ENCODE data around the gene CTNNB1.

The CTNNB1 gene

GRCh38 chr3:41219424-41219823, 20.1 kb downstream of the CTNNB1 start:
- no peak for DNase-seq (ENCODE audit: low read depth, low spot score)

DNA sequence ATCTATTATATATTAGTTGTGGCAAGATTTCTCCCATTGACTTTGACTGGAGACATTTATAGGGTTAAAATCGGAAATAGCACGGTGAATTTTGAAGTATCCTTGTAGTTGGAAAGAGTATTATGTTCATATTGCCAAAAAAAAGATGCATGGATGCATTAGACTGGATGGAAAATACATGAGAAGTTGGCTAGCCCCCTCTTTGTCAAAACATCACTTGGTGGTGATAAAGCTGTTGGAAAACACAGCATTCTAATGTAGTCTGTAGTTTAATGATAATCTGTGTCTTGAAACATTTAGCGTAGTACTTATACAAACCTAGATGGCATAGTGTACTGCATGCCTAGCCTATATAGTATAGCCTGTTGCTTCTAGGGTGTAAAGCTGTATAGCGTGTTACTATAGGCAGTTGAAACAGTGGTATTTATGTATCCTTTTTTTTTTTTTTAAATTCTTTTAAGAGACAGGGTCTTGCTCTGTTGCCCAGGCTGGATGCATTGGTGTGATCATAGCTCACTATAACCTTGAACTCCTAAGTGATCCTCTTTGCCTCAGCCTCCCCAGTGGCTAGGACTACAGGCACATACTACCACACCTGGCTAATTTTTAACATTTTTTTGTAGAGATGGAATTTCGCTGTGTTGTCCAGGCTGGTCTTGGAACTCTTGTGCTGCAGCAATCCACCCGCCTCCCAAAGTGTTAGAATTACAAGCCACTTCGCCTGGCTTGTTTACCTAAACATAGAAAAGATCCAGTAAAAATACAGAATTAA, 21.8 kb downstream of the CTNNB1 start:
- no peak for DNase-seq (ENCODE audit: low read depth, low spot score)

- DNase-seq (ENCODE audit: low read depth, low spot score) = no peak
Measured at GRCh38 chr3:41222012-41222411, 22.7 kb downstream of the CTNNB1 start.

- no peak for DNase-seq (ENCODE audit: low read depth, low spot score)
Measured at GRCh38 chr3:41222501-41222900, 23.2 kb downstream of the CTNNB1 start.

GRCh38 chr3:41223078-41223477, 23.8 kb downstream of the CTNNB1 start:
- DNase-seq (ENCODE audit: low read depth, low spot score) = no peak

- DNase-seq (ENCODE audit: low read depth, low spot score) = no peak
Measured at GRCh38 chr3:41223691-41224090, 24.4 kb downstream of the CTNNB1 start.

DNA sequence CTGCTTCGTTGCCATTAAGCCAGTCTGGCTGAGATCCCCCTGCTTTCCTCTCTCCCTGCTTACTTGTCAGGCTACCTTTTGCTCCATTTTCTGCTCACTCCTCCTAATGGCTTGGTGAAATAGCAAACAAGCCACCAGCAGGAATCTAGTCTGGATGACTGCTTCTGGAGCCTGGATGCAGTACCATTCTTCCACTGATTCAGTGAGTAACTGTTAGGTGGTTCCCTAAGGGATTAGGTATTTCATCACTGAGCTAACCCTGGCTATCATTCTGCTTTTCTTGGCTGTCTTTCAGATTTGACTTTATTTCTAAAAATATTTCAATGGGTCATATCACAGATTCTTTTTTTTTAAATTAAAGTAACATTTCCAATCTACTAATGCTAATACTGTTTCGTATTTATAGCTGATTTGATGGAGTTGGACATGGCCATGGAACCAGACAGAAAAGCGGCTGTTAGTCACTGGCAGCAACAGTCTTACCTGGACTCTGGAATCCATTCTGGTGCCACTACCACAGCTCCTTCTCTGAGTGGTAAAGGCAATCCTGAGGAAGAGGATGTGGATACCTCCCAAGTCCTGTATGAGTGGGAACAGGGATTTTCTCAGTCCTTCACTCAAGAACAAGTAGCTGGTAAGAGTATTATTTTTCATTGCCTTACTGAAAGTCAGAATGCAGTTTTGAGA, 25.0 kb downstream of the CTNNB1 start:
- no peak for DNase-seq (ENCODE audit: low read depth, low spot score)

- no peak for DNase-seq (ENCODE audit: low read depth, low spot score)
Measured at GRCh38 chr3:41234823-41235721, 35.8 kb downstream of the CTNNB1 start.

GRCh38 chr3:41236228-41236627, 36.9 kb downstream of the CTNNB1 start:
- no peak for DNase-seq (ENCODE audit: low read depth, low spot score)

GRCh38 chr3:41237907-41238306, 38.6 kb downstream of the CTNNB1 start:
- DNase-seq (ENCODE audit: low read depth, low spot score) = no peak

- DNase-seq (ENCODE audit: low read depth, low spot score) = no peak
Measured at GRCh38 chr3:41239587-41239986, 40.3 kb downstream of the CTNNB1 start.

DNA sequence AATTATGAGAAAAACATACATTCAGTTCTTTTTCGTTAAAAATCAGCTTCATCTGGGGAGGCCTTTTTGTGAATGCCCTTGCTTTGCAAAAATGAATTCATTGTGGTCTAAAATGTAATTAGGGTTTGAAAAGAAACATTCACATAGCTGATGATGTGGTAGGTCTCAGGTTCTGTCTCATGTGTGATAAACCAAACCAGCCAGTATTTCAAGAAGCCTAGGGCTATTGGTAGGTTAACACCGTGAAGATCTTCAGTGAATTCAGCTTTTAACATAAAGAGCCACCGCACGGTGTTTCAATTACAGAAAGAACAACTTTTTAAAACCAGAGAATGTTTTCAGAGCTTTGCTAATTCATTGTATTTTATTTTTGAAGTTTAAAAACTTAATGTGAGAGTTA, 41.9 kb downstream of the CTNNB1 start:
- no peak for DNase-seq (ENCODE audit: low read depth, low spot score)

DNA sequence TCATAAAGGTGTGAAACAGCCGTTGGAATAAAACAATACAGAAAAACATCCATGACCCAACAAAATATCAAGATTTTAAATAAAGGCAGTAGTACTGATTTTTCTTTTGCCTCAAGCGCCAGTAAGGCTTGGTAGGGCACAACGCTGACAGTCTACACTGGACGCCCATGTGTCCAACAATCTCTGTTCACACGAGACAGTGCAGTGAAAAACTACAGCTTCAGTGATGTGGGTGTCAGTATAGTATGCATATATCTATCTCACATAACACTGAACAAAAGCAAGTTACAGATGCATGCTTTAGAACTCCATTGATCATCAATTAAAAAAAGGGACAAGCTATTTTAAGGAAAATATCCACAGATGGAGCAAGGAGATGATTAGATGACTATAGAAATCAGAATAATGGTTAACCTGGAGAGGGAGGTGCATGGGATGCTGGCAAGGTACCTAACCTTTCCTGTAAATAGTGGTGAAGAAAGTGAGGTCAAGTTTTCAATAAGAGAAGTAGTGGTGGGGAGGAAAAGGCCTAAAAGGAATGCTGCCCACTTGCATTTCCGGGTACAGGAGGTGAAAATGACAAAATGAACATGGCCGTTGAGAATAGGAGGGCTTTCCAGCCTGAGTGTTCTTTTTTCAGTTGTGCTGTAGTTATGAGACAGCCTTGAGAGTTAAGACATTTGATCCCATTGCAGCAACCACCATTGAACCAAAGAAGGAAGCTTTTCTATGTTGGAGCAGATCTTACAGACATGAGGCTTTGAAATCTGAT, 42.7 kb downstream of the CTNNB1 start:
- no peak for DNase-seq (ENCODE audit: low read depth, low spot score)

GRCh38 chr3:41243183-41243582, 43.9 kb downstream of the CTNNB1 start:
- DNase-seq (ENCODE audit: low read depth, low spot score) = no peak

GRCh38 chr3:41244620-41245336, 45.5 kb downstream of the CTNNB1 start:
- no peak for DNase-seq (ENCODE audit: low read depth, low spot score)

DNA sequence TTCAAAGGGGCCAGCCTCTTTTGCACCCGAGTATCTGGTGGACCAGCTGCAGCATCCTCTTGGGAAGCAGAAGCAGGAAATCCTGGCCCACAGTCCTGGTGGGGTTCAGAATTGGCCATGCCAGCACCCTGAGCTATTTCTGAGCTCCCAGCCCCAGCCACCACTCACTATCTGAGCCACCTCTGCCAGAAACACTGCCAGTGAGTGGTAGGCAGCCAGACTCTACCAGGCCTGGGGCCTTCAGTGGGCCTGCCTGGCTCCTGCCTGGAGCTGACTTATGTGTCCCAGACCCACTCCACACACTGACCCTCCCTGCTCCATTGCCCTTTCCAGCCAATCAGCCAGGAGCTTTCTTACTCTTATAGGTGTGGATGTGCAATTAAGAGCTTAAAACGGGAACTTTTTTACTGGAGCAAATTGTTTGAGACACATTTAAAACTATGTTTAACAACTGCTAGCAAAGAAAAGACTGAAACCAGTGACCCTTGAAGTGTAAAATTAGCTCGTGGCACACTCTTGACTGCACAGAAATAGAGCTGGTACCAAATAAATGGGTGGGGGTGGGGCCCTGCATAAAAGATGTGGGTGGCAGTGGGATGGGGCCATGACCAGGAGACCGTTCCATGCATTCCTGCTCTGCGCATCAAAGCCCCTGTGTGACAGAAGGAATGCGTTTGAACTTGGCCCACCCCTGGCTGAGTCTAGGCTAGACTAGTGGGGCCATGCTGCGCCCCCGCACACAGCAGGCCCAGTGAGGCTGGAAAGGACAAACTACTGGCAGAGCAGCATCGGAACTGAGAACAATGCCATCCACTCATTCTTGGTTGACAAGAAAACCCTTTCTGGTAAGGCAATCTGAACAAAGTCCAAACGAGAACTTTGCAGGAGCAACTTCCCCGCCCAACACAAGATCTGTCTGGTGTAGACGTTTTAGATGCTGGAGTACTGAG, 48.0 kb downstream of the CTNNB1 start:
- DNase-seq (ENCODE audit: low read depth, low spot score) = no peak

DNA sequence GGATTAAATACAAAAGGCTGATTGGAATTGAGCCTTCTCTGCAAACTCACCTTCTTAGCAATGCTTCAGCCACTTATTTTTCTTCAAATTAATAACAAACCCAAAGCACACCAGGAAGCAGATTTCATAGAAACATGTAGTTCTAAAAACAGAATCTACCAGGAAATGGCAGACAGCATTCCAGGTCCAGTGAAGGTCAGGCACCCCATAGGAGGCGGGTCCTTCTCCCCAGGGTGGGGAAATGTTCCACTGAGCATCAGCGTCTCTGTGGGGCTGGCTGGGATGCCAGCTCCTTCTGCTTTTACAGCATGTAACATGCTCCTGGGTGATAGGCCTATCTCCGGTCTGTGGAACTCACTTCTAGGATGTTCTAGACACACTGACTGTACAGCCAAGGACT, 49.2 kb downstream of the CTNNB1 start:
- DNase-seq (ENCODE audit: low read depth, low spot score) = no peak

- no peak for DNase-seq (ENCODE audit: low read depth, low spot score)
Measured at GRCh38 chr3:41249318-41249717, 50.0 kb downstream of the CTNNB1 start.

- DNase-seq (ENCODE audit: low read depth, low spot score) = no peak
Measured at GRCh38 chr3:41250825-41251224, 51.5 kb downstream of the CTNNB1 start.

GRCh38 chr3:41251593-41251992, 52.3 kb downstream of the CTNNB1 start:
- no peak for DNase-seq (ENCODE audit: low read depth, low spot score)
